ENCODE data around the gene DHRS9.

DHRS9 gene

DNA sequence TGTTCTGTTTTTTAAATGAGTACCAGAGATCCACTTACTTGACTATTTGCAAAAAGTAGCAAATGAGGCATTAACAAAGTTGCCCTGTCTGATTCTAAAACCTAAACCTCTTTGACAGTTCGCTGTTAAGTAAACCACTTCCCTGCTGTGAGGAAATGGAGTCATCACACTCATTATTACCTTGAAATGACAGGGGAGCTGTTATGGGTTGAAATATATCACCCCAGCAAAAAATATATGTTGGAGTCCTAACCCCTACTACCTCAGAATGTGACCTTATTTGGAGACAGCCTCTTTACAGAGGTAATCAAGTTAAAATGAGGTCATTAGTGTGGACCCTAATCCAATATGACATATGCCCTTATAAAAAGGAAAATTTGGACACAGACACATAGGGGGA is 36.1 kb downstream of the DHRS9 start (continued):
- TF ChIP-seq, protein P1, sequence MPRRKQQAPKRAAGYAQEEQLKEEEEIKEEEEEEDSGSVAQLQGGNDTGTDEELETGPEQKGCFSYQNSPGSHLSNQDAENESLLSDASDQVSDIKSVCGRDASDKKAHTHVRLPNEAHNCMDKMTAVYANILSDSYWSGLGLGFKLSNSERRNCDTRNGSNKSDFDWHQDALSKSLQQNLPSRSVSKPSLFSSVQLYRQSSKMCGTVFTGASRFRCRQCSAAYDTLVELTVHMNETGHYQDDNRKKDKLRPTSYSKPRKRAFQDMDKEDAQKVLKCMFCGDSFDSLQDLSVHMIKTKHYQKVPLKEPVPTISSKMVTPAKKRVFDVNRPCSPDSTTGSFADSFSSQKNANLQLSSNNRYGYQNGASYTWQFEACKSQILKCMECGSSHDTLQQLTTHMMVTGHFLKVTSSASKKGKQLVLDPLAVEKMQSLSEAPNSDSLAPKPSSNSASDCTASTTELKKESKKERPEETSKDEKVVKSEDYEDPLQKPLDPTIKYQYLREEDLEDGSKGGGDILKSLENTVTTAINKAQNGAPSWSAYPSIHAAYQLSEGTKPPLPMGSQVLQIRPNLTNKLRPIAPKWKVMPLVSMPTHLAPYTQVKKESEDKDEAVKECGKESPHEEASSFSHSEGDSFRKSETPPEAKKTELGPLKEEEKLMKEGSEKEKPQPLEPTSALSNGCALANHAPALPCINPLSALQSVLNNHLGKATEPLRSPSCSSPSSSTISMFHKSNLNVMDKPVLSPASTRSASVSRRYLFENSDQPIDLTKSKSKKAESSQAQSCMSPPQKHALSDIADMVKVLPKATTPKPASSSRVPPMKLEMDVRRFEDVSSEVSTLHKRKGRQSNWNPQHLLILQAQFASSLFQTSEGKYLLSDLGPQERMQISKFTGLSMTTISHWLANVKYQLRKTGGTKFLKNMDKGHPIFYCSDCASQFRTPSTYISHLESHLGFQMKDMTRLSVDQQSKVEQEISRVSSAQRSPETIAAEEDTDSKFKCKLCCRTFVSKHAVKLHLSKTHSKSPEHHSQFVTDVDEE (CRISPR knock-in tag; IDR thresholded peaks at IDR 0.05) = no peak
- TF ChIP-seq PPARA (CRISPR knock-in tag; IDR thresholded peaks at IDR 0.05; ENCODE audit: borderline replicate concordance) (no peak), ZFP30 (CRISPR knock-in tag; IDR thresholded peaks at IDR 0.05) (no peak), CSDC2 (CRISPR knock-in tag; IDR thresholded peaks at IDR 0.05) (no peak), RARB (CRISPR knock-in tag; IDR thresholded peaks at IDR 0.05) (no peak), ZC3H10 (CRISPR knock-in tag; IDR thresholded peaks at IDR 0.05) (no peak)
- TF ChIP-seq, protein P2, sequence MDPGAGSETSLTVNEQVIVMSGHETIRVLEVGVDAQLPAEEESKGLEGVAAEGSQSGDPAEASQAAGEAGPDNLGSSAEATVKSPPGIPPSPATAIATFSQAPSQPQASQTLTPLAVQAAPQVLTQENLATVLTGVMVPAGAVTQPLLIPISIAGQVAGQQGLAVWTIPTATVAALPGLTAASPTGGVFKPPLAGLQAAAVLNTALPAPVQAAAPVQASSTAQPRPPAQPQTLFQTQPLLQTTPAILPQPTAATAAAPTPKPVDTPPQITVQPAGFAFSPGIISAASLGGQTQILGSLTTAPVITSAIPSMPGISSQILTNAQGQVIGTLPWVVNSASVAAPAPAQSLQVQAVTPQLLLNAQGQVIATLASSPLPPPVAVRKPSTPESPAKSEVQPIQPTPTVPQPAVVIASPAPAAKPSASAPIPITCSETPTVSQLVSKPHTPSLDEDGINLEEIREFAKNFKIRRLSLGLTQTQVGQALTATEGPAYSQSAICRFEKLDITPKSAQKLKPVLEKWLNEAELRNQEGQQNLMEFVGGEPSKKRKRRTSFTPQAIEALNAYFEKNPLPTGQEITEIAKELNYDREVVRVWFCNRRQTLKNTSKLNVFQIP (CRISPR knock-in tag; IDR thresholded peaks at IDR 0.05; ENCODE audit: borderline replicate concordance, low read depth) = no peak

DNA sequence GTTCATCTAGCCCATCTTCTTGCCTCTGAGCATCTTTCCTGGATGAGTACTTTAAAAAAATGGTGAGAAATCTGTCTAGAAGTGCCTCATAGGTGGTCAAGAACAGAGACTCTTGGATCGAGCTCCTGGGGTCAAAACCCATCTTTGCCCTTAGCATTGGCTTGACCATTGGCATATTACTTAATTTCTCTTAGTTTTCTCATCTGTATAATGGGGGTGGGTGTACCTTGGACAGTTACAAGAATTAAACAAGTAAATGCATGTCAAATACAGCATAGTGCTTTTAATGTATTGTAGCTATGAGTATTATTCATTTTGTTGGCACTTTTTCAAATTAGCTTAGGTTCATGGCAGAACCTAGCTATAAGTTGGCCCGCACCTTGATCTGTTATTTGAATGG is 36.8 kb downstream of the DHRS9 start:
- no peak for ATAC-seq

DNA sequence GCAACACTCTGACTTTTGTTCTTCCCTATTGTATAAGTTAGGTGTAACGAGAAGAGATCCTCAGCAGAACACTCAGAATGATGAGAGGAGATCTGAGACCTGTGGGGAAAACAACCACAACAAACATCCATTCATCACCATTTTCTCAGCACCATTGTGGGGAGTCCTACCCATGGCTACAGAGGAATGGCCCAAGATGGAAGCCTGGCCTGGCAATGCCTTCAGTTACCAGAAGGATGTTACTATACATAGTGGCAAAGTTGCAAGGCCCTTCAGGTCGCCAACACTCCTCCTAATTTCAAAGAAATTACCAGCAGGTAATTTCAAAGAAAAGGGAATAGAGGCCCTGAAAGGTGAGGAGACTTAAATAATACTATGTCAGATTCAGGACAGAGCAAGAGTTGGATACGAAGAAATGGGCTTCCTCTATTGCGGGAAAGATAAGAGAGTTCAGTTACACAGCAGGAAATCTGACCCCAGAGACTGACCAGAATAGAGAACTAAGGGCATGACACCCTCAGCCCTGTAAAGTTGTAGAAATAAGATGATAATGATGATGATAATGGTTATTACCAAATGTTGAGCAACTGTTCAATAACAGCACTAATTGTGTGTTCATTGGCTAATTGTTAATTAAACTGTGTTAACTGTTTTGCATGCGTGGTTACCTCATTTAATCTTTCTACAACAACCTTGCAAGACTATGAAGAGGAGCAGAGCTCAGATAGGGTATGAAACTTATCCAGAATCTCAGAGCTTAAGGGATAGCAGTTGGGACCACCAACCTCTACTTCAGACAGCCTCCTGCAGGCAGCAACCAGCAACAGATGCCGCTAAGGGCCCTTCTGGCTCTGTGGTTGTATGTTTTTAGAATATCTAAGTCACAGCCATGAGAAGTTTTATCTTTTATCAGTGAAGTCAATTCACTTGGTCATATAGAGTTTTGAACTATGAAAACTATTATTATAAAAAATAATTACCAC is 37.5 kb downstream of the DHRS9 start:
- no peak for ATAC-seq
- TF ChIP-seq, protein P3, sequence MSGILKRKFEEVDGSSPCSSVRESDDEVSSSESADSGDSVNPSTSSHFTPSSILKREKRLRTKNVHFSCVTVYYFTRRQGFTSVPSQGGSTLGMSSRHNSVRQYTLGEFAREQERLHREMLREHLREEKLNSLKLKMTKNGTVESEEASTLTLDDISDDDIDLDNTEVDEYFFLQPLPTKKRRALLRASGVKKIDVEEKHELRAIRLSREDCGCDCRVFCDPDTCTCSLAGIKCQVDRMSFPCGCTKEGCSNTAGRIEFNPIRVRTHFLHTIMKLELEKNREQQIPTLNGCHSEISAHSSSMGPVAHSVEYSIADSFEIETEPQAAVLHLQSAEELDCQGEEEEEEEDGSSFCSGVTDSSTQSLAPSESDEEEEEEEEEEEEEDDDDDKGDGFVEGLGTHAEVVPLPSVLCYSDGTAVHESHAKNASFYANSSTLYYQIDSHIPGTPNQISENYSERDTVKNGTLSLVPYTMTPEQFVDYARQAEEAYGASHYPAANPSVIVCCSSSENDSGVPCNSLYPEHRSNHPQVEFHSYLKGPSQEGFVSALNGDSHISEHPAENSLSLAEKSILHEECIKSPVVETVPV (CRISPR knock-in tag; IDR thresholded peaks at IDR 0.05) = no peak
- TF ChIP-seq, protein P4, sequence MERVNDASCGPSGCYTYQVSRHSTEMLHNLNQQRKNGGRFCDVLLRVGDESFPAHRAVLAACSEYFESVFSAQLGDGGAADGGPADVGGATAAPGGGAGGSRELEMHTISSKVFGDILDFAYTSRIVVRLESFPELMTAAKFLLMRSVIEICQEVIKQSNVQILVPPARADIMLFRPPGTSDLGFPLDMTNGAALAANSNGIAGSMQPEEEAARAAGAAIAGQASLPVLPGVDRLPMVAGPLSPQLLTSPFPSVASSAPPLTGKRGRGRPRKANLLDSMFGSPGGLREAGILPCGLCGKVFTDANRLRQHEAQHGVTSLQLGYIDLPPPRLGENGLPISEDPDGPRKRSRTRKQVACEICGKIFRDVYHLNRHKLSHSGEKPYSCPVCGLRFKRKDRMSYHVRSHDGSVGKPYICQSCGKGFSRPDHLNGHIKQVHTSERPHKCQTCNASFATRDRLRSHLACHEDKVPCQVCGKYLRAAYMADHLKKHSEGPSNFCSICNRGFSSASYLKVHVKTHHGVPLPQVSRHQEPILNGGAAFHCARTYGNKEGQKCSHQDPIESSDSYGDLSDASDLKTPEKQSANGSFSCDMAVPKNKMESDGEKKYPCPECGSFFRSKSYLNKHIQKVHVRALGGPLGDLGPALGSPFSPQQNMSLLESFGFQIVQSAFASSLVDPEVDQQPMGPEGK (CRISPR knock-in tag; IDR thresholded peaks at IDR 0.05; ENCODE audit: borderline replicate concordance) = no peak
- TF ChIP-seq ZNF70 (CRISPR knock-in tag; IDR thresholded peaks at IDR 0.05) (no peak), ZFP3 (CRISPR knock-in tag; IDR thresholded peaks at IDR 0.05) (no peak), CSDC2 (CRISPR knock-in tag; IDR thresholded peaks at IDR 0.05) (no peak), BACH2 (CRISPR knock-in tag; IDR thresholded peaks at IDR 0.05; ENCODE audit: borderline replicate concordance) (no peak), ZFP30 (CRISPR knock-in tag; IDR thresholded peaks at IDR 0.05) (no peak), ISL1 (CRISPR knock-in tag; IDR thresholded peaks at IDR 0.05) (no peak), ZNF8 (CRISPR knock-in tag; IDR thresholded peaks at IDR 0.05) (no peak), OSR1 (CRISPR knock-in tag; IDR thresholded peaks at IDR 0.05) (no peak), ARNTL (CRISPR knock-in tag; IDR thresholded peaks at IDR 0.05; ENCODE audit: borderline replicate concordance, low read depth) (no peak), ESRRG (CRISPR knock-in tag; IDR thresholded peaks at IDR 0.05) (no peak), ZC3H10 (CRISPR knock-in tag; IDR thresholded peaks at IDR 0.05) (no peak)
- TF ChIP-seq, protein P2 (CRISPR knock-in tag; IDR thresholded peaks at IDR 0.05; ENCODE audit: borderline replicate concordance, low read depth) = no peak
- TF ChIP-seq, protein P5, sequence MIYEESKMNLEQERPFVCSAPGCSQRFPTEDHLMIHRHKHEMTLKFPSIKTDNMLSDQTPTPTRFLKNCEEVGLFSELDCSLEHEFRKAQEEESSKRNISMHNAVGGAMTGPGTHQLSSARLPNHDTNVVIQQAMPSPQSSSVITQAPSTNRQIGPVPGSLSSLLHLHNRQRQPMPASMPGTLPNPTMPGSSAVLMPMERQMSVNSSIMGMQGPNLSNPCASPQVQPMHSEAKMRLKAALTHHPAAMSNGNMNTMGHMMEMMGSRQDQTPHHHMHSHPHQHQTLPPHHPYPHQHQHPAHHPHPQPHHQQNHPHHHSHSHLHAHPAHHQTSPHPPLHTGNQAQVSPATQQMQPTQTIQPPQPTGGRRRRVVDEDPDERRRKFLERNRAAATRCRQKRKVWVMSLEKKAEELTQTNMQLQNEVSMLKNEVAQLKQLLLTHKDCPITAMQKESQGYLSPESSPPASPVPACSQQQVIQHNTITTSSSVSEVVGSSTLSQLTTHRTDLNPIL (CRISPR knock-in tag; IDR thresholded peaks at IDR 0.05; ENCODE audit: low read depth) = no peak

More for the DNA sequence above, 36.8 kb downstream of the DHRS9 start:
- TF ChIP-seq GLIS3 (CRISPR knock-in tag; IDR thresholded peaks at IDR 0.05) = no peak
- no peak for TF ChIP-seq OSR1 (CRISPR knock-in tag; IDR thresholded peaks at IDR 0.05)
- TF ChIP-seq ARNTL (CRISPR knock-in tag; IDR thresholded peaks at IDR 0.05; ENCODE audit: borderline replicate concordance, low read depth) = no peak
- TF ChIP-seq, protein P4 (CRISPR knock-in tag; IDR thresholded peaks at IDR 0.05; ENCODE audit: borderline replicate concordance) = no peak
- no peak for TF ChIP-seq ZFP30 (CRISPR knock-in tag; IDR thresholded peaks at IDR 0.05)
- TF ChIP-seq, protein P5 (CRISPR knock-in tag; IDR thresholded peaks at IDR 0.05; ENCODE audit: low read depth) = no peak
- no peak for TF ChIP-seq PPARA (CRISPR knock-in tag; IDR thresholded peaks at IDR 0.05; ENCODE audit: borderline replicate concordance)
- no peak for TF ChIP-seq CSDC2 (CRISPR knock-in tag; IDR thresholded peaks at IDR 0.05)

Measured in SK-N-SH treated with all-trans-retinoic acid at 6 μM for 48 hours (cell line).